ENCODE data around the gene MICALL2.
A peak's percentile ranks its signal among the peaks of the same experiment; 100 is the strongest.
"Not testable (repeated sequence)": the region's sequence is repeated elsewhere in the genome, so short reads cannot be mapped to it uniquely, and the experiment has no call there.

MICALL2 gene

GRCh38 chr7:1449951-1450350, 9.3 kb downstream of the MICALL2 start:
- DNase-seq = no peak

- no peak for DNase-seq
These were observed 9.8 kb downstream of the MICALL2 start for GRCh38 chr7:1449501-1449900.

- no peak for DNase-seq
These were observed 10.3 kb downstream of the MICALL2 start for GRCh38 chr7:1448958-1449357.

GRCh38 chr7:1447551-1448244, 11.6 kb downstream of the MICALL2 start:
- peak in 46 of 56 donors; percentile 7 to 84 (median 40) for DNase-seq

- DNase-seq = no peak
These were observed 12.2 kb downstream of the MICALL2 start for GRCh38 chr7:1447112-1447511.

- no peak for DNase-seq
These were observed 12.6 kb downstream of the MICALL2 start for GRCh38 chr7:1446620-1447032.

GRCh38 chr7:1446026-1446425, 13.2 kb downstream of the MICALL2 start:
- peak in 44 of 56 donors; percentile 5 to 94 (median 59) for DNase-seq

- no peak for DNase-seq
These were observed 13.9 kb downstream of the MICALL2 start for GRCh38 chr7:1445341-1445740.

GRCh38 chr7:1444925-1445322, 14.3 kb downstream of the MICALL2 start:
- no peak for DNase-seq

- no peak for DNase-seq
These were observed 14.9 kb downstream of the MICALL2 start for GRCh38 chr7:1444214-1444924.

GRCh38 chr7:1443587-1444200, 15.6 kb downstream of the MICALL2 start:
- not testable (repeated sequence) for DNase-seq

- no peak for DNase-seq
These were observed 16.7 kb downstream of the MICALL2 start for GRCh38 chr7:1442355-1443124.

GRCh38 chr7:1441615-1442354, 17.5 kb downstream of the MICALL2 start:
- DNase-seq = no peak

- DNase-seq = no peak
These were observed 18.6 kb downstream of the MICALL2 start for GRCh38 chr7:1440620-1441019.

- DNase-seq = no peak
These were observed 19.6 kb downstream of the MICALL2 start for GRCh38 chr7:1439373-1440363.

- no peak for DNase-seq
These were observed 20.4 kb downstream of the MICALL2 start for GRCh38 chr7:1438821-1439220.

- no peak for DNase-seq
These were observed 21.1 kb downstream of the MICALL2 start for GRCh38 chr7:1438208-1438607.

- no peak for DNase-seq
These were observed 22.0 kb downstream of the MICALL2 start for GRCh38 chr7:1437155-1437880.

GRCh38 chr7:1436608-1437007, 22.7 kb downstream of the MICALL2 start:
- DNase-seq = no peak
